PC-9 (cell line): ENCODE measurements around the gene KCNN3.

Source experiments
- EZH2 ChIP-seq: fragments of 200-600 bp; sonication (generic); IDR thresholded peaks from 2 replicates; pipeline ENCODE4 v1.8.0; 2017; ENCODE audit warnings: antibody characterized with exemption, low read depth
- TF ChIP-seq, protein P1 (sequence below): fragments of 200-600 bp; sonication (generic); conservative IDR thresholded peaks from 2 replicates; pipeline ENCODE4 v1.6.1; 2017; ENCODE audit warnings: mixed run types, antibody characterized with exemption, mild to moderate bottlenecking, moderate library complexity

- TF ChIP-seq, protein P1, sequence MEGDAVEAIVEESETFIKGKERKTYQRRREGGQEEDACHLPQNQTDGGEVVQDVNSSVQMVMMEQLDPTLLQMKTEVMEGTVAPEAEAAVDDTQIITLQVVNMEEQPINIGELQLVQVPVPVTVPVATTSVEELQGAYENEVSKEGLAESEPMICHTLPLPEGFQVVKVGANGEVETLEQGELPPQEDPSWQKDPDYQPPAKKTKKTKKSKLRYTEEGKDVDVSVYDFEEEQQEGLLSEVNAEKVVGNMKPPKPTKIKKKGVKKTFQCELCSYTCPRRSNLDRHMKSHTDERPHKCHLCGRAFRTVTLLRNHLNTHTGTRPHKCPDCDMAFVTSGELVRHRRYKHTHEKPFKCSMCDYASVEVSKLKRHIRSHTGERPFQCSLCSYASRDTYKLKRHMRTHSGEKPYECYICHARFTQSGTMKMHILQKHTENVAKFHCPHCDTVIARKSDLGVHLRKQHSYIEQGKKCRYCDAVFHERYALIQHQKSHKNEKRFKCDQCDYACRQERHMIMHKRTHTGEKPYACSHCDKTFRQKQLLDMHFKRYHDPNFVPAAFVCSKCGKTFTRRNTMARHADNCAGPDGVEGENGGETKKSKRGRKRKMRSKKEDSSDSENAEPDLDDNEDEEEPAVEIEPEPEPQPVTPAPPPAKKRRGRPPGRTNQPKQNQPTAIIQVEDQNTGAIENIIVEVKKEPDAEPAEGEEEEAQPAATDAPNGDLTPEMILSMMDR, result no peak
- no peak for TF ChIP-seq EZH2
Measured at GRCh38 chr1:154895798-154896197, 25.7 kb upstream of the KCNN3 start.
